G401 (cell line): ENCODE measurements around the gene DSP. TPM values are rescaled to one million over a fixed set of nuclear protein-coding genes. Genes with fewer than 3 reads are reported as not detected.

Experiments
- DNase-seq: peaks from one replicate; pipeline ENCODE4 v3.0.0-alpha.2; 2015; ENCODE audit warnings: low spot score
- in situ Hi-C: cut with HindIII; loops from 2 replicates; pipeline ENCODE4 v1.10.0; 2016; ENCODE audit warnings: low sequenced_read_pairs, mixed read lengths
- total RNA-seq: library from RNA; depleted of rRNA; stranded (reverse); fragments of >200 nt; shearing (Covaris generic); gene quantifications from 2 replicates; pipeline ENCODE4 v1.2.3, GENCODE V29; 2014

Gene DSP
- total RNA-seq, 1 experiment from 2014 or later, result 161 TPM

DNA sequence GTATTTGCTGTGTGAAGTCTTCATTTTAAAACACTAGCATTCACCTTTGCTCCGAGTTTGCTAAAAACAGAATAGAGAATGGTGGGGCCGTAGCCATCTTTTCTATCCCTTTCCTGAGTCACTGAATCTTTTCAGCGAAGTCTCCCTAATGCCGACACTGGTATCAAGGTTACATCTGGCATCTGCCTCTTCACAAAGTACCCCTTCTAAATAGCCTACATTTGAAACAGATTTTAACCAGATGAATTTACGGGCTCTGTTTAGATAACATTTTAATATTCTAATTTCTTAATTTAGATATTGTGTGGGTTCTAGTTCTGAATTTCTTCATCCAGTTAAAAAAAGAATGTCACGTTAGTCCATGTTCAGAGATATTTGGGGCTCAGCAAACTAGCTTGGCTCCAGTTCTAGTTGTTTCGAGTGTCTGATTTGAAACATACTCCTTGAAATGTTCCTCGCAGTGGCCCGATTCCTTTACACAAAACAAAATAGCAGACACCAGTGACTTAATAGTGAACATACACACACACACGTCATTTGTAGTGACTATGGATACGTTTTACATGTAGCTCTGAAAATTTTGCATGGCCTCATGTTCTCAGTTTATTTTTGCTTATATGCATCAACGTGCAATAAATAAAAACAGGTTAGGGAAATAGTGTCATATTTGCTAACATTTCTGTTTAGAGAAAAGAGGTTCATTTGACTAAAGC, 15.1 kb downstream of the DSP start:
- in situ Hi-C loops, result loop anchor here (25.0 kb wide), 1 partner anchor 269 kb away; no protein-coding TSS in a partner anchor
- DNase-seq, result no peak

DNA sequence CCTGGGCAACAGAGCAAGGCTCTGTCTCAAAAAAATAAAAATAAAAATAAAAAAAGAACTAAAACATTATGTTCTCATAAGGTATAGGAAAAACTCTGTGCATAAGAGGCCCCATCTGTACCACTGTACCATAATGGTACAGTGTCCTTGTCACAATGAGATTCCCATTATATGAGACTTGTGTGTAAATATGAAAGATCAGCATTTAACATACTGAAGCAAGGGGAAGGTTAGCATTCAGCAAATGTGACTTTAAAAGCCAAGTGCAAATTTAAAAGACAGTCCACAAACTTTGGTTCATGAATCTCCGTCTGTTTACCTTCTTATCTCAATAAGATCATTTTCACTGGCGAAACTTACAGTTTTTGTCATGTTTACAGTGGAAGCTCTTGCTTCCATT, 16.2 kb downstream of the DSP start:
- DNase-seq, result no peak
- in situ Hi-C loops, result loop anchor here (25.0 kb wide), 1 partner anchor 270 kb away; no protein-coding TSS in a partner anchor

DNA sequence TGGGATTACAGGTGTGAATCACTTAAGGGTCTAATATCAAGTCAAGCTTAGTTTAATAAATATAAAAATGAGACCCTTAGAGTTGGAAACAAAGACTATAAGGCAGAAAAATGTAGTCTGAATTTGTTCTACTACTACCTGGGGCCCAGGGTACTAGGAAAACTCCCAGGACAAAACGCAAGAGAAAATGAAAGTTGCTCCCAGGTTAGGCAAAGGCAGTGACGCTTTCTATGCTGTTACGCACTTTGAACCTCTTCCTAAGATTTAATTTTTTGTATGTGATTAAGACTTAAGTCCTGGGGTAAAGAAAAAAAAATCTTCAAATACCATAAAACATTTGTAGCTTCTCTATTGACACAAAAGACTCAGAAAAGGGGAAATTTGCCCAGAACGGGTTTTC, 17.3 kb downstream of the DSP start:
- DNase-seq, result no peak
- in situ Hi-C loops, result loop anchor here (25.0 kb wide), 1 partner anchor 271 kb away; no protein-coding TSS in a partner anchor

GRCh38 chr6:7559196-7559595, 17.7 kb downstream of the DSP start:
- in situ Hi-C loops, result loop anchor here (25.0 kb wide), 1 partner anchor 272 kb away; no protein-coding TSS in a partner anchor

DNA sequence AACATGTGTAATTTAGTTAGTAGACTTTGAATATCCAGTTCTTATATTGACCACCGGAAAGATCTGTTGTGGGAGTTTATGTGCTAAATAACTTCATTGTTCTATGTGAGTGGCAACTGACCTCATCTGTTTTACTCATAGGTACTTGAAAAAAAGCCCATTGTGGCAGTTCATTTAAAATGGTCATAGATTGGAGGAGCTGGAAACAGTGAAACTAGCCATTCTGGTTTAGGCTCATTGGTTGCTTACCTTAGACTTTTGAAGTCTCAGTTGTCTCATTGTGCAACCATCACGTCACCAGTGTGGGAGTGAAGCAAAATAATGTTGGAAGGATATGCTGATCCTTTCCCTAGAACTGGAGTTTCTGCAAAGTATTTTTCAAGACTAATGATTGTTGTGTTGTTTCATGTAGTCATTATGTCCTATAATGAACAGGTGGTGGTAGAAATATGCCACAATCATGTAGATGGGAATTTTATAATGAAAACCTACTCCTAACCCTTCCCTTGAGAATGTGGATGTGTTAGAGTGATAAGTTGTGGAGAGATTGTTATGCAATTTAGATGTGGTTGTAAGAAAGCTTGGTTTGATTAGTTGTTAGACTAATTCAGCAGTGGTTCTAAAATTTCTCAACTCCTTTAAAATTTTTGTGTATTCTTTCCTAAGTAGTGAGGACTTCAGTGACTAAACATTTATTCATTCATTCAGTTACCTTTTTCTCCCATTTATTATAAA, 18.3 kb downstream of the DSP start:
- DNase-seq, result no peak
- in situ Hi-C loops, result loop anchor here (25.0 kb wide), 1 partner anchor 273 kb away; no protein-coding TSS in a partner anchor

More at GRCh38 chr6:7559196-7559595, 17.7 kb downstream of the DSP start:
- no peak for DNase-seq

DNA sequence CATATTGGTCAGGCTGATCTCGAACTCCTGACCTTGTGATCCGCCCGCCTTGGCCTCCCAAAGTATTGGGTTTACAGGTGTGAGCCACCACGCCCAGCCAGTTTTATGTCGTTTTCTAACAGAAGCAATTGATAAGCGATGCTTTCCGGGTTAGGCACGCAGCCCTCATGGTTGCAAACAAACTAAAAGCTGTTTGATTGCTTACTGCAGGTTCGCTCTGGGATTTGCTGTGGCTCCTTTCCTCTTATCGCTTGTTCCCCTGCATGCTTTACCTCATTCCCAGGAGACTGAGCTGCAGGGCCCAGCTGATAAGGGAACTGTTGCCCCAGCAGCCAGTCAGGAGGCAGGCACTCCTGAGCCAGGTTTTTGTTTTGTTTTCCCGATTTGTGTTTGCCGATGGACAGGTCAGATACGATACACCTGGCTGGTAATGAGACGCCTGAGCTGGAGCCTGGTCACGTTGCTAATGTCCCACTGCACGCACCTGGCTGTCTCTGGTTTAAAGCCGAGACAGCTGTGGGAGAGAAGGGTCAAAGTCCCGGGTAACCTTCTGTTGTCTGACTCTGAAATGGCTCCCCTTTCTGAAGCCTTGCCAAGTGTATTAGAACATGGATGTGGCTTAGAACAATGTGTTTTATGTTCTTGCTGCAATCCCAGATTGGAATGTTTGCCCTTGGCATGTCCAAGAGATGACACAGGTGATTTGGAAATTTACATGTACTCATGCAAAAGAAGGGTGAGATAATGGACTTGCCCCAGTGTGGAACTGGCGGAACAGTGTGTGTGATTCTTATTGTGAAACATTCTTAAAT, 19.9 kb downstream of the DSP start:
- DNase-seq, result no peak
- in situ Hi-C loops, result loop anchor here (25.0 kb wide), 1 partner anchor 274 kb away; no protein-coding TSS in a partner anchor

DNA sequence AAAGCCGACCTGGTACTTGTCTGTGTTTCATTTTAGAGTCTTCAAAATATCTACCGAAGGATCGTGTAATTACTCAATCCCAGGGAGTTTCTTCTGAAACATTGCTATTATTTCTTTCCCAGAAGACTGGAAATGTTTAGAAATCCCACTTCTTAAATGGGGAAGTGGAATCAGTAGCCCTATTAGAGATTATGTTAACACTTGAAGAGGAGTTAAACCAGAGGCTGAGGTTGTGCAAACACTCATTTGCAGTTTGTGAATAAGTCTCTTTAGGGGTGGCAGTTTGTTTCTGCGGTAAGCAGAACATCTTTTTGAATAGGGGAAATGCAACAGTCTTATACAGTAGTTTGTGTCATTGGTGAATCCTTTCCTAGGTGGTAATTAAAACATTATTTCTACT, 21.3 kb downstream of the DSP start:
- no peak for DNase-seq
- in situ Hi-C loops, result loop anchor here (25.0 kb wide), 1 partner anchor 275 kb away; no protein-coding TSS in a partner anchor

GRCh38 chr6:7566107-7566506, 24.6 kb downstream of the DSP start:
- in situ Hi-C loops, result loop anchor here (25.0 kb wide), 1 partner anchor 279 kb away; no protein-coding TSS in a partner anchor

GRCh38 chr6:7566617-7567173, 25.2 kb downstream of the DSP start:
- in situ Hi-C loops, result loop anchor here (25.0 kb wide), 1 partner anchor 279 kb away; no protein-coding TSS in a partner anchor
- no peak for DNase-seq

More at GRCh38 chr6:7566107-7566506, 24.6 kb downstream of the DSP start:
- DNase-seq, result no peak

- DNase-seq, result no peak
- in situ Hi-C loops, result loop anchor here (25.0 kb wide), 1 partner anchor 281 kb away; no protein-coding TSS in a partner anchor
Observed at GRCh38 chr6:7568021-7568420, 26.6 kb downstream of the DSP start.

- in situ Hi-C loops, result loop anchor here (25.0 kb wide), 1 partner anchor 282 kb away; no protein-coding TSS in a partner anchor
- no peak for DNase-seq
Observed at GRCh38 chr6:7569082-7569481, 27.6 kb downstream of the DSP start.

GRCh38 chr6:7572213-7572943, 30.9 kb downstream of the DSP start:
- in situ Hi-C loops, result loop anchor here (25.0 kb wide), 1 partner anchor 285 kb away; no protein-coding TSS in a partner anchor
- no peak for DNase-seq

DNA sequence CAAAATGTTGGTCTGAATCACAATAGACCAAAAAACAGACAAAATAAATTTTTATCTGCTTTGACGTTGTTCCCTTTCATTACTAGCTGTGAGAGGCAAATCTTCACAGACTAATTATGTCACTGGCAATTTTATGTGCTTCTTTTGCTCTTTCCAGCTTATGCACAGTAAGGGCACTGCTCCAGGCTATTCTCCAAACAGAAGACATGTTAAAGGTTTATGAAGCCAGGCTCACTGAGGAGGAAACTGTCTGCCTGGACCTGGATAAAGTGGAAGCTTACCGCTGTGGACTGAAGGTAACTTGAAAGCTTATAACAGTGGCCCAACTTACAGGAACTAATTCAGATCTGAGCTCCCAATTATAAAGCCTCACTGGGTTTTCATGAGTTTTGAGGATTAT, 33.0 kb downstream of the DSP start:
- DNase-seq, result peak; percentile 6
- in situ Hi-C loops, result loop anchor here (25.0 kb wide), 1 partner anchor 287 kb away; no protein-coding TSS in a partner anchor

DNA sequence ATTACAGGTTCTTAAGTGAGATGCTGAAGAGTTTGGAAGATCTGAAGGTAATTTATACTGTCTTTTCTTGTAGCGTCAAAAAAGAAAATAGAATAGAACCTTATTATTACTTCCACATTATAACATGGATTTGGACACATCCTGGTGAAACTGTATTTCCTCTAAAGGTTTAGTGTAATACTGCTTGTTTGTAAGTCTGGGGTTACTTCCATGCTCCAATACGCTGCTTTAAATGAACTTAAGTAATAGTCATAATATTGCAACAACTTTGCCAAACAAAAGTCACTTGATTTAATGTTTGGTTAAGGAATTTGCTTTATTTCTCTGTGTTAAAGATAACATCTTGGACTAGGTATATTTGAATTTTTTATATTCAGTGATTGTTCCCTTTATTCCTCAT, 37.0 kb downstream of the DSP start:
- in situ Hi-C loops, result no loop called here
- DNase-seq, result no peak

DNA sequence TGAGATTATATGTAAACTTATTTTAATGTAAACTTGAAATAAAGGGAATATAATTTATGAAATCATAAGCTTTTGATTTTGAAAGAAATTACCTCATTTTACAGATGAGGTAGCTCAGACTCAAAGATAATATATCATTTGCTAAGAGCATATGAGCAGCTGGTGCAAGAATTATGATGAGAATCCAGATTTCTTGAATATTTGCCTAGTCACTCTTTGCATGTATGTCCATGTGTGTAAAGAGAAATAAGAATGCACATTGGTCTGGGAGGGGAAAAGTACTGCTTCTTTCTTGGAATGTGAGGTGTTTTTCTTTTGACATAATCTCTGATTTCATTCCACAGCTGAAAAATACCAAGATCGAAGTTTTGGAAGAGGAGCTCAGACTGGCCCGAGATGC, 37.5 kb downstream of the DSP start:
- in situ Hi-C loops, result no loop called here
- no peak for DNase-seq

DNA sequence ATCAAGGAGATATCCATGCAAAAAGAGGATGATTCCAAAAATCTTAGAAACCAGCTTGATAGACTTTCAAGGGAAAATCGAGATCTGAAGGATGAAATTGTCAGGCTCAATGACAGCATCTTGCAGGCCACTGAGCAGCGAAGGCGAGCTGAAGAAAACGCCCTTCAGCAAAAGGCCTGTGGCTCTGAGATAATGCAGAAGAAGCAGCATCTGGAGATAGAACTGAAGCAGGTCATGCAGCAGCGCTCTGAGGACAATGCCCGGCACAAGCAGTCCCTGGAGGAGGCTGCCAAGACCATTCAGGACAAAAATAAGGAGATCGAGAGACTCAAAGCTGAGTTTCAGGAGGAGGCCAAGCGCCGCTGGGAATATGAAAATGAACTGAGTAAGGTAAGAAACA, 38.4 kb downstream of the DSP start:
- DNase-seq, result no peak
- in situ Hi-C loops, result no loop called here

DNA sequence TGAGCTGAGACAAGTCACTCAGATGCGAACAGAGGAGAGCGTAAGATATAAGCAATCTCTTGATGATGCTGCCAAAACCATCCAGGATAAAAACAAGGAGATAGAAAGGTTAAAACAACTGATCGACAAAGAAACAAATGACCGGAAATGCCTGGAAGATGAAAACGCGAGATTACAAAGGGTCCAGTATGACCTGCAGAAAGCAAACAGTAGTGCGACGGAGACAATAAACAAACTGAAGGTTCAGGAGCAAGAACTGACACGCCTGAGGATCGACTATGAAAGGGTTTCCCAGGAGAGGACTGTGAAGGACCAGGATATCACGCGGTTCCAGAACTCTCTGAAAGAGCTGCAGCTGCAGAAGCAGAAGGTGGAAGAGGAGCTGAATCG, 39.1 kb downstream of the DSP start:
- DNase-seq, result no peak
- in situ Hi-C loops, result no loop called here
